SU-DHL-6 (cell line): ENCODE measurements around the gene PAPOLB.

Source experiments
- CTCF ChIP-seq: fragments of 200-600 bp; sonication (generic); IDR thresholded peaks from one replicate; pipeline ENCODE4 v1.5.1; 2017; ENCODE audit warnings: antibody characterized with exemption, mild to moderate bottlenecking, low read length, moderate library complexity; ENCODE audit not compliant: insufficient read depth, poor library complexity, severe bottlenecking
- EZH2phosphoT487 ChIP-seq: fragments of 200-600 bp; sonication (generic), shearing (Covaris generic); conservative IDR thresholded peaks from 2 replicates; pipeline ENCODE4 v1.6.1; 2018; ENCODE audit warnings: mild to moderate bottlenecking, antibody characterized with exemption, low read length, moderate library complexity, mixed read lengths

DNA sequence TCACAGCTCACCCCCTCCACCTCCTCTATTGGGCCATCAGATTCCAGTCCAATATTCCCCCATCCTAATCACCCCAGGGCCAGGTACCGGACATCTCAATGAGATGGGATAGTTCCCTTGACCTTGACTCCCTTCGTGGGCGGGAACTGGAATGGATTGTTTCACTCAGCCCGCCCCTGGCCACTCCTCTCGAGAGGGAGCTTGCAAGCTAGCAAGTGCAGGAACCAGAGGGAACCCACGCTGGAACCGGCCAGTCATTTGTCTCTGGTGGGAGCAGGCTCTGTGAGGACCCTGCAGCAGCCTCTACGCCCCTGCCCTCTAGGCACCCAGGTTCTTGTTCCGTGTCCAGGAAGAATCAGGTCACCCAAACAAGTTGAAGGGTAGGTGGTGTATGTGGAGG, 32.7 kb upstream of the PAPOLB start:
- TF ChIP-seq CTCF = no peak
- no peak for TF ChIP-seq EZH2phosphoT487
